Fibroblast of villous mesenchyme (primary cell): ENCODE measurements around the gene KRT15. TPM values are rescaled to one million over a fixed set of nuclear protein-coding genes. Genes with fewer than 3 reads are reported as not detected.

Experiments
- DNase-seq: peaks from one replicate; pipeline ENCODE4 v3.0.0-alpha.2; 2010; ENCODE audit warnings: low read depth
- H3K4me3 ChIP-seq: 2 replicates; pipeline ENCODE4 v1.5.1; 2011; ENCODE audit warnings: low read depth, mild to moderate bottlenecking, low read length
- total RNA-seq: library from RNA; depleted of rRNA; stranded (reverse); fragments of >200 nt; gene quantifications from 2 replicates; pipeline ENCODE4 v1.2.3, GENCODE V29; 2012
- TF ChIP-seq, protein P1 (sequence below): IDR thresholded peaks from 2 replicates; pipeline ENCODE4 v1.5.1; 2012; ENCODE audit warnings: low read depth, mild to moderate bottlenecking, low read length; ENCODE audit not compliant: insufficient read depth

The KRT15 gene
- 0.43 and 1.3 TPM in 2 replicates for total RNA-seq

- no peak within 1 kb of the TSS for H3K4me3 ChIP-seq
- no peak for DNase-seq
- TF ChIP-seq, protein P1, sequence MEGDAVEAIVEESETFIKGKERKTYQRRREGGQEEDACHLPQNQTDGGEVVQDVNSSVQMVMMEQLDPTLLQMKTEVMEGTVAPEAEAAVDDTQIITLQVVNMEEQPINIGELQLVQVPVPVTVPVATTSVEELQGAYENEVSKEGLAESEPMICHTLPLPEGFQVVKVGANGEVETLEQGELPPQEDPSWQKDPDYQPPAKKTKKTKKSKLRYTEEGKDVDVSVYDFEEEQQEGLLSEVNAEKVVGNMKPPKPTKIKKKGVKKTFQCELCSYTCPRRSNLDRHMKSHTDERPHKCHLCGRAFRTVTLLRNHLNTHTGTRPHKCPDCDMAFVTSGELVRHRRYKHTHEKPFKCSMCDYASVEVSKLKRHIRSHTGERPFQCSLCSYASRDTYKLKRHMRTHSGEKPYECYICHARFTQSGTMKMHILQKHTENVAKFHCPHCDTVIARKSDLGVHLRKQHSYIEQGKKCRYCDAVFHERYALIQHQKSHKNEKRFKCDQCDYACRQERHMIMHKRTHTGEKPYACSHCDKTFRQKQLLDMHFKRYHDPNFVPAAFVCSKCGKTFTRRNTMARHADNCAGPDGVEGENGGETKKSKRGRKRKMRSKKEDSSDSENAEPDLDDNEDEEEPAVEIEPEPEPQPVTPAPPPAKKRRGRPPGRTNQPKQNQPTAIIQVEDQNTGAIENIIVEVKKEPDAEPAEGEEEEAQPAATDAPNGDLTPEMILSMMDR, result no peak
Observed at GRCh38 chr17:41518789-41519449, at the start of gene KRT15. KRT15 (minus strand) TSS chr17:41518890; CDS start chr17:41518827, 63 bp downstream.

DNA sequence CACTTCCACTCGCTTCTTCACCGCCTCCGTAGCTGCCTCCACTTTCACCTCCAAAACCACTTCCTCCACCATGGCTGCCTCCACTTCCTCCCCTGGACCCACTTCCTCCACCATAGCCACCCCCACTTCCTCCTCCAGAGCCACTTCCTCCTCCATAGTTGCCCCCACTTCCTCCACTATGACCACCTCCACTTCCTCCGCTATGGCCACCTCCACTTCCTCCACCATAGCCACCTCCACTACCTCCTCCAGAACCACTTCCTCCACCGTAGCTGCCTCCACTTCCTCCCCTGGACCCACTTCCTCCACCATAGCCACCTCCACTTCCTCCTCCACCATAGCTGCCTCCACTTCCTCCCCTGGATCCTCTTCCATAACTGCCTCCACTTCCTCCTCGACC lies 48.6 kb upstream of the KRT15 start:
- TF ChIP-seq, protein P1, result no peak
- DNase-seq, result no peak

GRCh38 chr17:41565338-41565737 lies 46.6 kb upstream of the KRT15 start:
- H3K4me3 ChIP-seq, result no peak overlapping the region
- TF ChIP-seq, protein P1, result no peak
- DNase-seq, result no peak

More for the DNA sequence above, 48.6 kb upstream of the KRT15 start:
- H3K4me3 ChIP-seq, result no peak overlapping the region

GRCh38 chr17:41563607-41564170 lies 45.0 kb upstream of the KRT15 start:
- TF ChIP-seq, protein P1, result no peak
- no peak overlapping the region for H3K4me3 ChIP-seq
- DNase-seq, result no peak

GRCh38 chr17:41561554-41561953 lies 42.9 kb upstream of the KRT15 start:
- TF ChIP-seq, protein P1, result no peak
- no peak for DNase-seq
- H3K4me3 ChIP-seq, result no peak overlapping the region

DNA sequence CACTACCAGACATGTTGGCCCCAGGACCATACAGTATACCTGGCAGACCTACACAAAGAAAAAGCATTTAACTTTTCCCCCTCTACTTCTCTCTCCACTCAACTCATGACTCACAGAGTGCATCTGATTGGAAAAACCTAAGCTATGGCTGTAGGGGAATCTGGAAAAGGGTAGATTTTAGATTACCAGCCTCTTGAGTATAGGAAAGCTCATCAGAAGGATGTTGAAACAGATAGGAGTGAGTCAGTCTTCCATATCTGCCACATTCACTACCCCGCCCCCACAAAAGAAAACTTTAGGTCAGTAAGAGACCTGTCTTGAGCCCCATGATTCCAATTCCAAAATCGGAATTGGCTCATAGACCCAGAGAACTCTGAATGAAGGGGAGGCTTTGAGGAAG lies 40.9 kb upstream of the KRT15 start:
- peak; percentile 24 for DNase-seq
- no peak overlapping the region for H3K4me3 ChIP-seq
- TF ChIP-seq, protein P1, result no peak
